ENCODE data around the gene AKAP7. TPM values are rescaled to one million over a fixed set of nuclear protein-coding genes. Genes with fewer than 3 reads are reported as not detected.

The AKAP7 gene
- total RNA-seq, 1 donor from 2014 or later, result 5.9 TPM

Other genes with a start within 250 kb of the AKAP7 start
- 17.7 and 20.5 TPM in 2 replicates for gene EPB41L2, start 72.2 kb upstream of the AKAP7 start, total RNA-seq